Thyroid gland (tissue), 4 donors: ENCODE results near the gene EWSR1. TPM values are rescaled to one million over a fixed set of nuclear protein-coding genes. Genes with fewer than 3 reads are reported as not detected.

ENCODE experiments used
- DNase-seq, 2 donors: peaks; one replicate each; pipeline ENCODE4 v3.0.0-alpha.2; 2019
- H3K27ac ChIP-seq, 3 donors: fragments of 200-600 bp; sonication (generic); 1 replicate in 2 of 3; 2 replicates in 1 of 3; pipeline ENCODE4 v1.5.1; 2016 to 2019; ENCODE audit warnings: mild to moderate bottlenecking in 1 of 3, moderate library complexity in 1 of 3
- H3K27me3 ChIP-seq: fragments of 200-600 bp; sonication (generic); one replicate; pipeline ENCODE4 v1.5.1; 2019
- H3K36me3 ChIP-seq, 2 donors: fragments of 200-600 bp; sonication (generic); one replicate each; pipeline ENCODE4 v1.5.1; 2016 to 2019
- H3K4me1 ChIP-seq, 2 donors: fragments of 200-600 bp; sonication (generic); one replicate each; pipeline ENCODE4 v1.5.1; 2017 to 2019
- H3K4me3 ChIP-seq, 3 donors: fragments of 200-600 bp; sonication (generic); replicated peaks in 1 of 3; 1 replicate in 2 of 3; 2 replicates in 1 of 3; pipeline ENCODE4 v1.5.1; 2016; ENCODE audit warnings: mild to moderate bottlenecking in 1 of 3
- H3K9me3 ChIP-seq: fragments of 200-600 bp; sonication (generic); one replicate; pipeline ENCODE4 v1.5.1; 2017
- POLR2A ChIP-seq, 2 donors: fragments of 450-650 bp; IDR thresholded peaks; one replicate each; pipeline ENCODE4 v1.6.1; 2017; ENCODE audit warnings: antibody characterized with exemption in 2 of 2, mild to moderate bottlenecking in 2 of 2, moderate library complexity in 1 of 2
- WGBS, 2 donors: methylation state at CpG; one replicate each; pipeline ENCODE4 v1.1.5; 2017; 5-methylcytosine and 5-hydroxymethylcytosine counted together
- intact Hi-C: fragments of 100-400 bp; cut with DNase I; formaldehyde crosslinking; loops from one replicate; pipeline ENCODE4 v1.15.1; 2023
- total RNA-seq, 4 donors: library from RNA; depleted of rRNA; stranded (reverse); fragments of >200 nt; gene quantifications; one replicate each; pipeline ENCODE4 v1.2.3, GENCODE V29; 2016
- TF ChIP-seq, protein P1 (sequence below), 6 experiments: fragments of 200-600 bp in 3 of 6; fragments of 450-650 bp in 3 of 6; sonication (generic) in 3 of 6; IDR thresholded peaks; one replicate each; pipeline ENCODE4 v1.5.1; 2016 to 2019; ENCODE audit warnings: antibody characterized with exemption in 6 of 6, mild to moderate bottlenecking in 2 of 6, inconsistent platforms in 1 of 6, moderate library complexity in 1 of 6

EWSR1 gene
- total RNA-seq, 4 donors from 2014 or later = 205 to 290 (median 258) TPM

DNA sequence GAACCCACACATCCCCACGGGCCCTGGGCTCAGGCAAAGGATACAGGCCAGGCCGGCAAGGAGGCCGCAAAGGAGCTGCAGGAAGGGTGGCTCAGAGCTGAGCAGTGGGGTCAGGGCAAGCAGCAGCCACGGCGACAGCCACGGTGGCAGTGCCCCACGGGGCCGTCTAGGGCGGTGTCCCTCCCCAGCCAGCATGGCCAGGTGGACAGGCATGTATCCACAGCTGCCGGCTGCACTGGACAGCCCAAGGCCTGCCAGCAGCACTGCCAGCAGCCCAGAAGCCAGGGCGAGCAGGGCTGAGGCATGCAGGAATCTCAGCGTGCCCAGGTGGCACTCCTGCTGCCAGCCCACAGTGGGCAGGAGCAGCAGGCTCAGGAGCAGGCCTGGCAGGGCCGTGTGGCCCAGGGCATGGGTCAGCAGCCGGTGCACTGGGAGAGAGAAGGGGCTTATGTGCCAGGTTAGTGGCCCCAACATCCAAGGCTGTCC lies 4.2 kb upstream of the EWSR1 start:
- 84 to 93% methylated on average over 6 to 7 of the region's 14 CpGs for WGBS, 2 donors
- Histone ChIP-seq H3K27ac (no peak overlapping the region), H3K27me3 (no peaks in the 10 kb centered on the region), H3K36me3 (peaks cover 7 to 13% of the 10 kb centered on the region in 2 donors), H3K9me3 (no peaks in the 10 kb centered on the region), H3K4me1 (peaks cover 12 to 14% of the 10 kb centered on the region in 2 donors), H3K4me3 (no peak overlapping the region)
- intact Hi-C loops = no loop called here
- no peak for DNase-seq
- TF ChIP-seq, protein P1, sequence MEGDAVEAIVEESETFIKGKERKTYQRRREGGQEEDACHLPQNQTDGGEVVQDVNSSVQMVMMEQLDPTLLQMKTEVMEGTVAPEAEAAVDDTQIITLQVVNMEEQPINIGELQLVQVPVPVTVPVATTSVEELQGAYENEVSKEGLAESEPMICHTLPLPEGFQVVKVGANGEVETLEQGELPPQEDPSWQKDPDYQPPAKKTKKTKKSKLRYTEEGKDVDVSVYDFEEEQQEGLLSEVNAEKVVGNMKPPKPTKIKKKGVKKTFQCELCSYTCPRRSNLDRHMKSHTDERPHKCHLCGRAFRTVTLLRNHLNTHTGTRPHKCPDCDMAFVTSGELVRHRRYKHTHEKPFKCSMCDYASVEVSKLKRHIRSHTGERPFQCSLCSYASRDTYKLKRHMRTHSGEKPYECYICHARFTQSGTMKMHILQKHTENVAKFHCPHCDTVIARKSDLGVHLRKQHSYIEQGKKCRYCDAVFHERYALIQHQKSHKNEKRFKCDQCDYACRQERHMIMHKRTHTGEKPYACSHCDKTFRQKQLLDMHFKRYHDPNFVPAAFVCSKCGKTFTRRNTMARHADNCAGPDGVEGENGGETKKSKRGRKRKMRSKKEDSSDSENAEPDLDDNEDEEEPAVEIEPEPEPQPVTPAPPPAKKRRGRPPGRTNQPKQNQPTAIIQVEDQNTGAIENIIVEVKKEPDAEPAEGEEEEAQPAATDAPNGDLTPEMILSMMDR (IDR thresholded peaks at IDR 0.05) = no peak
- TF ChIP-seq POLR2A (IDR thresholded peaks at IDR 0.05) = no peak

DNA sequence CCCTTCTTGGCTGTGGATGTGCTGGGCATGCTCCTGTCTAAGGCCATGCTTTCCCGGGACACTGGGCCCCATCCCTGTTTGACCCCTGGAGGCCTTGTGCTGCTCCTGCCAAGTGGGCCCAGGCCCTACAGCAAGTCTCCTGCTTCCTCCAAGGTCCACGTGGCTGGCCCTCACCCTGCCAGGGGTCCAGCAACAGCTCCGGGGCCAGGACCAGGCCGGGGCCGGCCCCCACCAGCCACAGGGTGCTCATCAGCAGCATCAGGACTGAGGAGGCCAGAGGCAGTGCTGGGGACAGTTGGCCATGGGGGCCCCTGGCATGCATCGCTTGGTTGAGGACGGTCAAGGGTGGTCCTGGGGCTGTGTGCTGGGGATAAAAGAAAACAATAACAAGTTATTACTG lies 2.8 kb upstream of the EWSR1 start:
- H3K36me3 ChIP-seq = peaks cover 7 to 13% of the 10 kb centered on the region in 2 donors
- 88 to 97% methylated on average over 6 to 7 of the region's 7 CpGs for WGBS, 2 donors
- no peaks in the 10 kb centered on the region for H3K27me3 ChIP-seq
- H3K4me1 ChIP-seq = peaks cover 18% of the 10 kb centered on the region in 2 donors
- DNase-seq = no peak
- no peak overlapping the region for H3K4me3 ChIP-seq
- intact Hi-C loops = no loop called here
- no peak for TF ChIP-seq POLR2A (IDR thresholded peaks at IDR 0.05)
- TF ChIP-seq, protein P1 (IDR thresholded peaks at IDR 0.05) = no peak
- H3K9me3 ChIP-seq = no peaks in the 10 kb centered on the region
- H3K27ac ChIP-seq = no peak overlapping the region

DNA sequence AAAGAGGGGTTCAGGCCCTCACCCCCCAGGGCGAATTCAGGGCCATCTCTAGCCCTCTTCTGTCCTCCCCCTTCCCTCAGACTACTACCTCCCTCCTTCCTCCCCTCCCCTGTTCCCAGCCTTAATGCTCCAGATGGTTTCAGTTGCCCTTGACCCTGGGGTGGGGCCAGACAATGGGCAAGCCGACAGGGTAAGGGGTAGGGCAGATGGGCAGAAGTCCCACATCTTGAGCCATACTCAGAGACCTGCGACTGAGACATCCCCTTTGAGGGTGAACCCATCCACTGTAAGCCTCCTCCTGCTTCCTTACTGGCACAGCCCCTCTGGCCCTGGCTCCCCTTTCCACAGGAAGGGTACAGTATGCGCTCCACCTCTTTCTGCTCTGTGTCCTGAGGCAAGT lies 2.1 kb upstream of the EWSR1 start:
- no peak for DNase-seq
- H3K9me3 ChIP-seq = no peaks in the 10 kb centered on the region
- H3K4me1 ChIP-seq = peaks cover 24% of the 10 kb centered on the region in 2 donors
- peaks cover 7 to 13% of the 10 kb centered on the region in 2 donors for H3K36me3 ChIP-seq
- H3K27me3 ChIP-seq = no peaks in the 10 kb centered on the region
- 60 to 72% methylated on average over 4 of the region's 4 CpGs for WGBS, 2 donors
- no peak overlapping the region for H3K27ac ChIP-seq
- TF ChIP-seq, protein P1 (IDR thresholded peaks at IDR 0.05) = no peak
- TF ChIP-seq POLR2A (IDR thresholded peaks at IDR 0.05) = no peak
- intact Hi-C loops = no loop called here
- no peak overlapping the region for H3K4me3 ChIP-seq

DNA sequence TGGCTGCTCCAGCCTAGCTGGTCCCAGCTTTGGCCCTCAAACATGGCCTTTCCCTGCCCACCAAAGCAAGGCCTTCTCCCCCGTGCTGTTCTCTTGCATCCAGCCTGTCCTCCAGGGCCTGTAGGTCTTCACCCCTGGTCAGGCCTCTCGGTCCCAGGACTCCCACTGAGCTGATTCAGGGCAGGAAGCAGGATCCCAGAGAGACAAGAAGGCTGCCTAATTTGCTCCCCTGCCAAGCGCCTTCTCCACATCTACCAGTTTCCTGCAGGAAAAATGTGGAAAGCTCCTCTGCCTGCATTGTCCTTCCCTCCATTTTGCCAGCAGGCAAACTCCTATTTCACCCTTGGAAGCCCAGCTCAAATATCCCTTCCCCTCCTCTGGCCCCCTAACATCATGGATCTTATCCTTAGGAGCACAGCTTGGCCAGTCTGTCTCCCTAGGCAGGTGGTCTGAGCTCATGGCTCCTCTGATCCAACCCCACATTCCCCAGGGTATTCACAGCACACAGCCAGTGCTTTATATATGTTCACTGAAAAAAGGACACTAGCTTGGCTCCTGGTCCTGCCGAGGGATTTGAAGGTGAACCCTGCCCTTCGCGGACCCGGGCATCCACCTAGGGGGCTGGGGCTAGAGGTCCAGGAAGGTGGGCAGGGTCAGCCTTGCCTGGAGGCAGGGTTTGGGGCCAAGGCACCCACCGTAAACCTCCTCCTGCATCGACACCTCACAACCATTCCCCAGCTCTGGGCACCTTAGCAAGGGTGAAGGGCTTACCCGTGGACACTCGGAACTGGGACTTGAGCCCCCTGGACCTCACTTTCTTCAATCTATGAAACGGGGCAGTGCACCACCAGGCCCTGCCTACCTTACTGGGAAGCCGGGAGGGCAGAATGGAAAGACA lies 1.3 kb upstream of the EWSR1 start:
- intact Hi-C loops = no loop called here
- Histone ChIP-seq H3K36me3 (peaks cover 7 to 13% of the 10 kb centered on the region in 2 donors), H3K9me3 (no peaks in the 10 kb centered on the region), H3K4me3 (peak overlapping the region; percentile 49 to 92 (median 78)), H3K27ac (peak overlapping the region; percentile 95 to 98 (median 98)), H3K4me1 (peaks cover 32 to 33% of the 10 kb centered on the region in 2 donors), H3K27me3 (no peaks in the 10 kb centered on the region)
- no peak for TF ChIP-seq POLR2A (IDR thresholded peaks at IDR 0.05)
- TF ChIP-seq, protein P1 (IDR thresholded peaks at IDR 0.05) = no peak
- no peak for DNase-seq
- 25 to 36% methylated on average over 7 to 11 of the region's 13 CpGs for WGBS, 2 donors

DNA sequence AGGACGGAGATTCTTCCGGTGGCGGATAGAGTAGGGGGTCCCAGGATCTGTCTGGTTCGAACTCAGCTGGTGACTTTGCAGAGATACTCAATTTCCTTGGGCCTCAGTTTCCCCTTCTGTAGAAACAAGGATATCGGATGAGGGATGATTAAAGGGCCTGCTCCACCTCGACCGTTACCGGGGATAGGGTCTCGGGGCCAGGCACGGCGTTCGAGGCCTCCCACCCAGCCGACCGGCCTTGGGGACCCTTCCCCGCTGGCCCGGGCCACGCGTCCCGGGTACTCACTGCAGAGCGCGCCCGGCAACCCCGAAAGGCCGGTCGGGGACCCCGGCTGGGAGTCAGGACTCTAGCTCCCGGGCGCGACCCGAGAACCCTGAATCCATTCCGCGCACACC lies 608 bp upstream of the EWSR1 start:
- WGBS, 2 donors = 0% methylated on average over 9 to 21 of the region's 32 CpGs
- peak overlapping the region; percentile 95 to 98 (median 98) for H3K27ac ChIP-seq
- H3K4me3 ChIP-seq = peak overlapping the region; percentile 49 to 92 (median 78)
- intact Hi-C loops = no loop called here
- H3K36me3 ChIP-seq = peaks cover 10 to 15% of the 10 kb centered on the region in 2 donors
- TF ChIP-seq, protein P1 (IDR thresholded peaks at IDR 0.05) = peak in 1 of 6 experiments; percentile 8
- peak in 1 of 2 donors; percentile 21 for TF ChIP-seq POLR2A (IDR thresholded peaks at IDR 0.05)
- peaks cover 32 to 40% of the 10 kb centered on the region in 2 donors for H3K4me1 ChIP-seq
- H3K27me3 ChIP-seq = no peaks in the 10 kb centered on the region
- no peaks in the 10 kb centered on the region for H3K9me3 ChIP-seq
- DNase-seq = no peak
